NCI-H82 (cell line): Measurements from ENCODE around the gene PLPPR1.

Source experiments
- DNase-seq: peaks from one replicate; lab custom pipeline; 2025; lab: John Stamatoyannopoulos, UW

Gene PLPPR1

GRCh38 chr9:101047848-101048397 is 19.4 kb downstream of the PLPPR1 start:
- DNase-seq = no peak

- no peak for DNase-seq
Observed at GRCh38 chr9:101050650-101051049, 22.1 kb downstream of the PLPPR1 start.

GRCh38 chr9:101054657-101055056 is 26.1 kb downstream of the PLPPR1 start:
- peak; percentile 32 for DNase-seq

GRCh38 chr9:101055516-101055915 is 27.0 kb downstream of the PLPPR1 start:
- peak; percentile 69 for DNase-seq

GRCh38 chr9:101062686-101063085 is 34.2 kb downstream of the PLPPR1 start:
- no peak for DNase-seq

GRCh38 chr9:101063192-101063591 is 34.7 kb downstream of the PLPPR1 start:
- no peak for DNase-seq

- no peak for DNase-seq
Observed at GRCh38 chr9:101064206-101064605, 35.7 kb downstream of the PLPPR1 start.

GRCh38 chr9:101065930-101066329 is 37.4 kb downstream of the PLPPR1 start:
- no peak for DNase-seq

GRCh38 chr9:101068696-101069095 is 40.2 kb downstream of the PLPPR1 start:
- no peak for DNase-seq

- no peak for DNase-seq
Observed at GRCh38 chr9:101072259-101072658, 43.7 kb downstream of the PLPPR1 start.

GRCh38 chr9:101073122-101073521 is 44.6 kb downstream of the PLPPR1 start:
- no peak for DNase-seq

- DNase-seq = no peak
Observed at GRCh38 chr9:101081641-101082040, 53.1 kb downstream of the PLPPR1 start.

- no peak for DNase-seq
Observed at GRCh38 chr9:101083448-101084202, 55.1 kb downstream of the PLPPR1 start.

GRCh38 chr9:101087426-101087825 is 58.9 kb downstream of the PLPPR1 start:
- no peak for DNase-seq

- no peak for DNase-seq
Observed at GRCh38 chr9:101092922-101093321, 64.4 kb downstream of the PLPPR1 start.

- no peak for DNase-seq
Observed at GRCh38 chr9:101093620-101094019, 65.1 kb downstream of the PLPPR1 start.

GRCh38 chr9:101094686-101095085 is 66.2 kb downstream of the PLPPR1 start:
- DNase-seq = no peak

GRCh38 chr9:101097210-101097609 is 68.7 kb downstream of the PLPPR1 start:
- DNase-seq = no peak

GRCh38 chr9:101098392-101098791 is 69.9 kb downstream of the PLPPR1 start:
- DNase-seq = no peak

GRCh38 chr9:101114317-101114716 is 85.8 kb downstream of the PLPPR1 start:
- no peak for DNase-seq

- no peak for DNase-seq
Observed at GRCh38 chr9:101115102-101115501, 86.6 kb downstream of the PLPPR1 start.

- no peak for DNase-seq
Observed at GRCh38 chr9:101117161-101117560, 88.6 kb downstream of the PLPPR1 start.

GRCh38 chr9:101119206-101119819 is 90.8 kb downstream of the PLPPR1 start:
- peak; percentile 93 for DNase-seq
